HFF-Myc (cell line): ENCODE data around the gene GDPD2.
A peak's percentile ranks its signal among the peaks of the same experiment; 100 is the strongest.

Source experiments
- DNase-seq: peaks from one replicate; pipeline ENCODE4 v3.0.0-alpha.2; 2011; ENCODE audit warnings: low read depth; ENCODE audit errors: extremely low read depth
- H3K4me3 ChIP-seq: replicated peaks from 2 replicates; pipeline ENCODE4 v1.5.1; 2011; ENCODE audit warnings: low read depth, mild to moderate bottlenecking, control low read depth, low read length
- CTCF ChIP-seq: IDR thresholded peaks from 2 replicates; pipeline ENCODE4 v1.5.1; 2012; ENCODE audit warnings: mild to moderate bottlenecking, low read depth, low read length, control low read depth; ENCODE audit errors: missing control alignments

GDPD2 gene

DNA sequence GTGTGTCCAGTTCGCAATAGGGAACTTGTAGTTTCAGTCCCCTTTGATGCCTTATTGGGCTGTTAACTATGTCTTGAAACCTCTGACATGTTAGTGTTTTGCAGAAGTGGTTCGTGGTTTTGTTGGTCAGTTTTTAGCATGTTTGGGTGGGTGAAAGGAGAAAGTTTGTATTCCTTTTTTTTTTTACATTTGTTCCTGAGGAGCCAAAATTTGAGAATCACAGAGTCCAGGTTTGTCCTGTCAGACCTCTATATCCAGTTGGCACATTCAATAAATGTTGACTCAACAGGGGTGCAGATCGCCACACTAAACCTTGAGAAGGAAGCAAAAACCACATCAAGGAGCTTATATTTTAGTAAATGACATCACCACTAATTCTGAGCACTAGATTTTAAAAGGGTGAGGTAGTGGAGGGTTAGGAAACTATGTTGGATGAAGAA, 47.8 kb downstream of the GDPD2 start:
- DNase-seq, result no peak
- no peak overlapping the region for H3K4me3 ChIP-seq
- no peak for TF ChIP-seq CTCF

- no peak overlapping the region for H3K4me3 ChIP-seq
- DNase-seq, result no peak
- TF ChIP-seq CTCF, result no peak
Observed at GRCh38 chrX:70476166-70476933, 53.2 kb downstream of the GDPD2 start.

GRCh38 chrX:70476934-70477733, 54.0 kb downstream of the GDPD2 start:
- DNase-seq, result peak; percentile 27
- TF ChIP-seq CTCF, result no peak
- no peak overlapping the region; the same call in 1 of the 2 replicates for H3K4me3 ChIP-seq

- no peak overlapping the region; the same call in 1 of the 2 replicates for H3K4me3 ChIP-seq
- no peak for TF ChIP-seq CTCF
- no peak for DNase-seq
Observed at GRCh38 chrX:70477734-70478075, 54.6 kb downstream of the GDPD2 start.

- no peak overlapping the region for H3K4me3 ChIP-seq
- TF ChIP-seq CTCF, result no peak
- no peak for DNase-seq
Observed at GRCh38 chrX:70478526-70479245, 55.6 kb downstream of the GDPD2 start.

DNA sequence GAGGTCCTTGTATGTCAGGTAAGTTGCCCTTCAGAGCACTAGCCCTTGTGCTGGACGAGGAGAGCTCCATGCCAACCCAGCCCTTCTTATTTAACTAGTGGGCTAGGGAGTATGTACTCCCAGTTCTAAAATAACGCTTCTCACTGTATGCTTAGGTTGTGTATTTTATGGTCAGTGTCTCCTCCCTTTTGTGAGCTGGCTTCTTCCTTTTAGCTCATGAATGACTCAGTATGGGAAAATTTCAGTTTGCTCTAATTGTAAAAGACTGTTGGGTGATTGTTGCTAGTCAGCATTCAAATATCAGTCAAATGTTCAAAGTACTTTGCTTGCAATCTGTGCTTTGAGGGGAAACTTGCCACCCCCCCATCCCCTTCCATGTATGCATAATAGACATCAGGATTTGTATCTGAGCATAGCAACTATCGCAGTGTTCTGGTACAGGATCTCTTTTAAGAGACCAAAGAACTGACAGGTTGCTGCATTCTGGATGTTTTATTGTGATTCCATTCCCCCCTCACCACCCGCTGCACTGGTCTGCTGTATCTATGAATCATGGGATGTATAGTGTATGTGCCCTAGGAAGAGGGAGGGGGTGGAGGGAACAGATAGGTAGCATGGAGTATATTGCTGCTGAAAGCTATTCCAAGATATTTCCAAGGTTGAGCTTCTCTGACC, 56.3 kb downstream of the GDPD2 start:
- TF ChIP-seq CTCF, result no peak

More for the DNA sequence above, 56.3 kb downstream of the GDPD2 start:
- DNase-seq, result no peak
- H3K4me3 ChIP-seq, result no peak overlapping the region
